OCI-LY1 (cell line): ENCODE data around the gene FKBP15.

ENCODE experiments used
- CTCF ChIP-seq: fragments of 200-600 bp; sonication (generic), shearing (Covaris generic); IDR thresholded peaks from 2 replicates; pipeline ENCODE4 v1.5.1; 2017; ENCODE audit warnings: mild to moderate bottlenecking, antibody characterized with exemption, low read length, moderate library complexity, mixed read lengths
- EZH2 ChIP-seq: fragments of 200-600 bp; sonication (generic), shearing (Covaris generic); IDR thresholded peaks from 2 replicates; pipeline ENCODE4 v1.8.0; 2017; ENCODE audit warnings: borderline replicate concordance, mixed run types, mild to moderate bottlenecking, antibody characterized with exemption, low read length, moderate library complexity, mixed read lengths

GRCh38 chr9:113158446-113158845 is 62.6 kb downstream of the FKBP15 start:
- TF ChIP-seq CTCF (no peak), EZH2 (no peak)
